PFSK-1 (cell line): Measurements from ENCODE around the gene SULT1E1.

Experiments used
- FOXP2 ChIP-seq: optimal IDR thresholded peaks from 2 replicates; pipeline ENCODE3; 2011; ENCODE audit warnings: borderline replicate concordance, control low read depth, inconsistent platforms; ENCODE audit not compliant: insufficient read depth; ENCODE audit errors: extremely low read length, extremely low read depth
- POLR2AphosphoS5 ChIP-seq: IDR thresholded peaks from 2 replicates; pipeline ENCODE4 v1.6.1; 2012; ENCODE audit warnings: low read depth, mild to moderate bottlenecking, control low read depth, low read length, moderate library complexity
- SIN3A ChIP-seq: IDR thresholded peaks from 2 replicates; pipeline ENCODE4 v1.6.1; 2012; ENCODE audit warnings: mild to moderate bottlenecking, low read length, moderate library complexity, borderline replicate concordance; ENCODE audit not compliant: insufficient read depth
- TAF1 ChIP-seq: IDR thresholded peaks from 2 replicates; pipeline ENCODE4 v1.6.1; 2012; ENCODE audit warnings: low read length, control low read depth, borderline replicate concordance; ENCODE audit not compliant: insufficient read depth
- TF ChIP-seq, protein P1 (sequence below), 2 experiments: IDR thresholded peaks; 2 replicates each; pipeline versions ENCODE4 v1.6.1 to v1.8.0; 2011 to 2012; ENCODE audit warnings: low read depth in 2 of 2, low read length in 2 of 2, control low read depth in 1 of 2, inconsistent platforms in 1 of 2, mild to moderate bottlenecking in 1 of 2, moderate library complexity in 1 of 2; ENCODE audit not compliant: insufficient read depth in 1 of 2

DNA sequence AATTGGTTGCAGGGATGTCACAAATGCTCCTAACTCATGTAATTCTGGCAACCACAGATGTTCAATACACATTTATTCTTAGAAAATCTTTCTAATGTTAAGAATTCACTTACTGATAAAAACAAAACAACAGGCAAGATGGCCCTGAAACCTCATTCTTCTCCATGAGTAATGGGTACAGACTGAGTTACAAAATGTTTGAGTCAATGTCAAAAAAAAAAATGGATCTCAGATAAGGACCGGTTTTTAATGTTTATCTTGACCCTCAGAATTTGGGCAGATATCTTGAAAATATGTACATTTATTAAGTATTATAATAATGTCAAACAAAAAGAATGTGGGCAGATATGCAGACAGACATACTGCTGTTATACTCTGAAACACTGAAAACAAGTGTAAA, 1.8 kb upstream of the SULT1E1 start:
- TF ChIP-seq SIN3A (no peak), POLR2AphosphoS5 (no peak), TAF1 (no peak), FOXP2 (no peak)
- TF ChIP-seq, protein P1, sequence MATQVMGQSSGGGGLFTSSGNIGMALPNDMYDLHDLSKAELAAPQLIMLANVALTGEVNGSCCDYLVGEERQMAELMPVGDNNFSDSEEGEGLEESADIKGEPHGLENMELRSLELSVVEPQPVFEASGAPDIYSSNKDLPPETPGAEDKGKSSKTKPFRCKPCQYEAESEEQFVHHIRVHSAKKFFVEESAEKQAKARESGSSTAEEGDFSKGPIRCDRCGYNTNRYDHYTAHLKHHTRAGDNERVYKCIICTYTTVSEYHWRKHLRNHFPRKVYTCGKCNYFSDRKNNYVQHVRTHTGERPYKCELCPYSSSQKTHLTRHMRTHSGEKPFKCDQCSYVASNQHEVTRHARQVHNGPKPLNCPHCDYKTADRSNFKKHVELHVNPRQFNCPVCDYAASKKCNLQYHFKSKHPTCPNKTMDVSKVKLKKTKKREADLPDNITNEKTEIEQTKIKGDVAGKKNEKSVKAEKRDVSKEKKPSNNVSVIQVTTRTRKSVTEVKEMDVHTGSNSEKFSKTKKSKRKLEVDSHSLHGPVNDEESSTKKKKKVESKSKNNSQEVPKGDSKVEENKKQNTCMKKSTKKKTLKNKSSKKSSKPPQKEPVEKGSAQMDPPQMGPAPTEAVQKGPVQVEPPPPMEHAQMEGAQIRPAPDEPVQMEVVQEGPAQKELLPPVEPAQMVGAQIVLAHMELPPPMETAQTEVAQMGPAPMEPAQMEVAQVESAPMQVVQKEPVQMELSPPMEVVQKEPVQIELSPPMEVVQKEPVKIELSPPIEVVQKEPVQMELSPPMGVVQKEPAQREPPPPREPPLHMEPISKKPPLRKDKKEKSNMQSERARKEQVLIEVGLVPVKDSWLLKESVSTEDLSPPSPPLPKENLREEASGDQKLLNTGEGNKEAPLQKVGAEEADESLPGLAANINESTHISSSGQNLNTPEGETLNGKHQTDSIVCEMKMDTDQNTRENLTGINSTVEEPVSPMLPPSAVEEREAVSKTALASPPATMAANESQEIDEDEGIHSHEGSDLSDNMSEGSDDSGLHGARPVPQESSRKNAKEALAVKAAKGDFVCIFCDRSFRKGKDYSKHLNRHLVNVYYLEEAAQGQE (IDR thresholded peaks at IDR 0.05; ENCODE audit: insufficient read depth in 1 of 2, low read depth in 2 of 2, low read length in 2 of 2): no peak
